ENCODE data around the gene CTNNBL1.

Gene CTNNBL1

DNA sequence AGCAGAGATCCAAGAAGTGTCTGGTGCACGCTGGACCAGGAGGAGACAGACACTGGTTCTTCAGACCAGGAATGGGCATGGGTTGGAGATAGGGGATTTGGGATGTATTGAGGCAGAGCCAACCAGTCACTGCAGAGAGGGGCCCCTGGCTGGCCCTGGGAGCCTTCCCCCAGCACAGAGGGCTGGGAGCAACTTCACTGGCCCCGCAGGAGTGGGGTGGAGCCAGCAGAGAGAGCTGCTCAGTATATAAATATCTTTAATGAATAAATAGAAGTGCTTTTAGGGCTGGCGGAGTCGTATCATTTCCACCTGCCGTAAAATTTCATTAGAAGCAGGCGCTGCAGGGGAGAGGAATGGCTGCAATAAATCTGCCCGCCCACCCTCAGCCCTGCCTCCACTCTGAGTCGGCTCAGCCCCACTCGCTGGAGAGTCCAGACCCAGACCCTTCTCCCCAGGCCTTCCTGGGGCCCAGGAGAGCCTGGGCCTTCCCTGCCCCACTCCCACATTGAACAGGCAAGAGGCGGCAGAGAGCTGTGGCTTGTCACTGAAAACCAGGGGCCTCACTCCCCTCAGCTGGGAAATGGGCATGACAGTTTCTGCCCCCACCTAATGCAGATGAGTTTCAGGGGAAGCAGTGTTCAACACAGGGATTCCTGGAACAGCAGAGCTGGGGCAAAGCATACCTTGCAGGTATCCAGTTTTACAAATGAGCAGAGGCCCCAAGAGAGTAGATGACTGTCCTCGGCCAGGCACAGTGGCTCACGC lies 185.2 kb downstream of the CTNNBL1 start:
- DNase-seq (ENCODE audit: low spot score): no peak

DNA sequence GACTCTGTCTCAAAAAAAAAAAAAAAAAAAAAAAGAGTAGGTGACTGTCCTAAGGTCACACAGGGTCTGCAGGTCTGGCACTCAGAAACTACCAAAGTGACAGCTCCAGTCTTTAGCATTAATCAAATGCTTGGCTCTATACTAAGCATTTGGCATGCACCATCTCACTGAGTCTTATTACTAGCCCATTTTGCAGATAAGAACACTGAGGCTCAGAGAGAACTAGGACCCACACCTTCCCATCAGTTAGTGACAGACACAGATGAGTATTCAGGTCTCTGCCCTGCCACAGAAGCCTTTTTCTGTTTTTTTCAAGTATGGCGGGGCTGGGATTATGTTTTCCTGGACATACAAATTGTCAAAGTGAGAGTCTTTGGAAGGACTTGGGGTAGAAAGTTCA lies 186.0 kb downstream of the CTNNBL1 start:
- DNase-seq (ENCODE audit: low spot score): no peak

DNA sequence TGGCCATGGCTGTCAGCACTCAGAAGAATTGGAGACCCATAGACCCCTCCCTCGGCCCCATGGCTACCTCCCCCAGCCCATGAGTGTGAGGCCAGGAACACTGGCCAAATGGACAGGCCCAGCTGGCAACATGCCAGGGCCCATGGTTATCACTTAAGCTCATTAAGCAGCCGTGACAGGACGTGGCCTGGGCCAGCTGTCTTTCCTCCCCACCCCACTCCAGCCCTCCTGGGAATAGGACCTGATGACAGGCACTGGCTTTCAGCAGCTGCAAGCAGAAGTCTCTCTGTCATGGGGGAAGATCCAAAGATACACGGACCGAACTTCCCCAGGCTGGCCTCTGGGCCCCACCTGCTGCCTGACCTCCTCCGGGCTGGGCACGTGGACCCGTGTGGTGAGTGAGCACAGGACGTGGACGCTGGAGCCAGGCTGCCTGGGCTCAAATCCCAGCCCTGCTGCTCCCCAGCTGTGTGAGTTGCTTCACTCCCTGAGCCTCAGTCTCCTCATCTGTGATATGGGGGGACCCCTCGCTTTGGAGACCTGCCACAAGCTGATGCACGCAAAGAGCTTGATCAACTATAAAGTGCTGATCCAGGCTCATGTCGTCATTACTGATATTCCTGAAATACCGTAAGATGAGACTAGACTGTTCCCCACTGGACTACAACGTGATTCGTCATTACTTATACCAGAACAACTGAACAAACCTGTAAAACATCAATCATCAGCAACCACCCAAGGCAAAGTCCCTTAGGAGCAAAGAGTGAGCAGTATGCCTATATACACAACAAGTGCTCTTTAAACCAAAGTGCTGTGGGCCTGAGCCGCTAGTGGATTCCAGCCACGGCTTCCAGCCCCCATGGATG lies 187.1 kb downstream of the CTNNBL1 start:
- DNase-seq (ENCODE audit: low spot score): no peak

DNA sequence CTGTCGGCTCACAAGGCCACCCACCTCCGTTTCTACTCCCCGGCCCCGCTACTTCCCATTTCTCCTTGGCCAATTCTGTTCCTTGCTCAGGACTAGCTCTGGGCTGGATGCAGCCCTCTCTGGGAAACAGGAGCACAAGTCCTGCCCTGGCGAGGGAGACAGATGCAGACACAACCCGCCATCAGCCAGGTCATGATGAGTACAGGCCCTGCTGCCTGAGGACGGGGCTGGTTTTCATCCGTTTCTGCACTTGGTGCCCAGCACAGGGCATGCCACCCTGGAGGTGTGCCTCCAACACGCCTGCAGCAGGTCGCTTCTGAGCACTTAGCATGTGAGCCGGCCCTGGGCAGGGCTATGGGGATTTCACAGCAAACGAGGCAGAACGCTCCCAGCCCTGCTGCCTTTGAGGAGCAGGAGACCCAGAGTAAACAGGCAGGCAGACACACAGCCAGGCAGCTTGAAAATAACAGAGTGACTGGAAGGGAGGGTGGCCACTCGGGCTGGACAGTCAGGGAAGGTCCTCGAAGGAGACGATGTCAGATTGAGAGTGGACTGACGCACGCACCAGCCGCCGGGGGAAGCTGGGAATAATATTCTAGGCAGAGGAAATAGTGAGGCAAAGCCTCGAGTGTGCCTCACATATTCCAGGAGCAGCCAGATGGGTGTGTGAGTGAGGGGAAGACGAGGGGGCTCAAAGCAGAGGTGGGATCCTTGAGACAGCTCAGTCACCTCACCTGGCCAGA lies 187.9 kb downstream of the CTNNBL1 start:
- no peak for DNase-seq (ENCODE audit: low spot score)

DNA sequence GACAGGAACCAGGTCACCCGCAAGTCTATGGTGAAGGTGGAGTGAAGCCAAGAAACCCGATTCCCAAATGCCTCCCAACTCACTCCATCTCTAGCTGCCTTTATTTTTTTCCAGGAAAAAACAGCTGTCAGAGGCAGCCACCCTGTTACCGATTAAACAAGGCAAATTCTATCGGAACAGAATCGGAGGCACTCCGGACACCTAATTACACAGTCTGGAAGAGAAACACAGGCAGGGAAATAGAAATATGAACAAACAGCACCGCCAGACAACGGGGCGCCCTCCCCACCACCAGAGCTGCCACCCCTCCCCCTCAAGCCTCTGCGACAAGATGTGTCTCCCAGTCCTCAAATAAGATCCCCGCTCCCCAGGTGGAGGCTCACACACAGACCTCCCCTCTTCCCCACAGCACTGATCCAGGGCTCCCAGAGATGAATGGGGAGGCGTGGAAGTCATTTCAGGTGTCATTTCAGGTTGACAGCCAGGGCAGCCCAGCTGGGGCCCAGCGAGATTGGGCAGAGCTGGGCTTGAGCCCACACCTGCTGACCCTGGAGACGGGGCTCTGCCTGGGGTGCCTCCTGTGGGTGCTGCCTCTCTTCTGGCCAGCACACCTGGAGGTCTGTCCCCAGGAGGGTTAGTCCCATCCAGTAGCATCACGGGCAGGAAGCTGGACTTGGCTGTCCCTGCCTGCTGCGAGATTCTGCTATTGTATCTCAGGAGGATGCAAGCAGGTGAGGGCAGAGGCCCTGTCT lies 189.3 kb downstream of the CTNNBL1 start:
- DNase-seq (ENCODE audit: low spot score): no peak

DNA sequence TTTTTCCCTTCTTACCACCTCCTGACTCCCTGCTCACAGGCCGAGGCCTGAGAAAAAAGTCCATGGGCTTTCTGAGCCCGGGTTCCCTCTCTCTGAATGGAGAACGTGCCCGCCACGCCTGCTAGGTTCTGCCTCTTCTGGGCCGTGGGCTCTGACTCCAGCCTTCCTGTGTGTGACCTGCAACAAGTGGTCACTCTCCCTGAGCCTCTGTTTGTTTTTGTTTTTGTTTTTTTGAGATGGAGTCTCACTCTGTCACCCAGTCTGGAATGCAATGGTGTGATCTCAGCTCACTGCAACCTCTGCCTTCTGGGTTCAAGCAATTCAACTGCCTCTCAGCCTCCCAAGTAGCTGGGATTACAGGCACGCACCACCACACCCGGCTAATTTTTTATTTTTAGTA lies 191.2 kb downstream of the CTNNBL1 start:
- DNase-seq (ENCODE audit: low spot score): no peak

DNA sequence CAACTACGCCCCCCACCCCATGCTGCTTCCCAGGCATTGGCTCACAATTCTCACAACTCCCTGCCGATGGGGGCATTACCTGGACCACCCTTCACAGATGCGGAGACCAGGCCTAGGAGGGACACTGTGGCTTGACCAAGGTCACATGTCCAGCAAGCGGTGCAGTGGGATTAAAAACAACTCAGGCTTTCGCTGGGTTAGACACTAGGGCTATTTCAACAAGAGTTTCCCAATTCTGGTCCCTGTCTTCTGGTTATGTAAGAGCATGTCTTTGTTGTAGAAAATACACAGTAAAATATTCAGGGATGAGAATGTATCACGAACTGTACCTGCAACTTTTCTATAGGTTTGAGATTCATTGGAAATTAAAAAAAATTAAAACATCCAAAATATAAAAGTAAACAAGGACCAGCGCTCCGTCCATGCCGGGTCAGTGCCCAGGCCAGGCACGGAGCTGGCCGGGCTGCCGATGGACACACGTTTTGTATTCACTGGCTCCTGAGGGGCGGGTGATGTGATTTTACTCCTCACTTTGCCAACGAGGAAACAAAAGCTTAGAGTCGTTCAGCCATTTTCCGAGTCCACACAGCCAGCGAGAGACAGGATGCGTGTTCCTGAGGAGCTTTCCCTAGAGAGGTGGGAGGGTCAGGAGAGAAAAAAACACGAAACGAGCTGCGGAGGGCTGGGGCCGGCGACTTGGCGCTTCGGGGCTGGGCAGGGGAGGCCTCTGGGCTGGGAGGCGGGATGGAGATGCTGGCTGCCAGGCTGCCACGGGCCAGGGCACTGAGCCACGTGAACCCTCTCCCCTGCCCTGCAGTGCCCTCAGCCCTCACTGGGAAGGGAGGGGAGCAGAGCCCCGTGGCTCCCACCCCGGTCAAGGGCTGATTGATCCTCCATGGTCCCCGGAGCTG lies 192.0 kb downstream of the CTNNBL1 start:
- no peak for DNase-seq (ENCODE audit: low spot score)

DNA sequence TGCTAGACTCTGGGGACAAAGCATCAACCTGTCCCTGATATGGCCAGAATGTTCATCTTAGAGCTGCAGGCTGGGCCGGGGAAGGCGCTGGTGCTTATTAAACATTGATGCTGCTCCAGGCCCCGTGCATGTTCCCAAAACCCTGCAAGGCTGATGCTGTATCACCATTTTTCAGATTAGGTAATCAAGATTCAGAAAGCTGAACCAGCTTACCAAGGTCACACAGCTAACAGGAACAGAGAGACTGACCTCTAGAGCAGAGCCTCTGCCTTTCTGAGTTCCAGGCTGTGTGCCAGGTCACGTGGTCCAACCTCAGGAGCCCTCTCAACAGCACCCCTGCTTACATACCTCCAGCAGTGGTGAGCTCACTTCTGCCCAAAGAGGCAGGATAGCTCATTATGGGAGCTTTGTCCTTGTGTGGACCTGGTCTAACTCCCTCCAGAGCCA lies 193.0 kb downstream of the CTNNBL1 start:
- no peak for DNase-seq (ENCODE audit: low spot score)

DNA sequence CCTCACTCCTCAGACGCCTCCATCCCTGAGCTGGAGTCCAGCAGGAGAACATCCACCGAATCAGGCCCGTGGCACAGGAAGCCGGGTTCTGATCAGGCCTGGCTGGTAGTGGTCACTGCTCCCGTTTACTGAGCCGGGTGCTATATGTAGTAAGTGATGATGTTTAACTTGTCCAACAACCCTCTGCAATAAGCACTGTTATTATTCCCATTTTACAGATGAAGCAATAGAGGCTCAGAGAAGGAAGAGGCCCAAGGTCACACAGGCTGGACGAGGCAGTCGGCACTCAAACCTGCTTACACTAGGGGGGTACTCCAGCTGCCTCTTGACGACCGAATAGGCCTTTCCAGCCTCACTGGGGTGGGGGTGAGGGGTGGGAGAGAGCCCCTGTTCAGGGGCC lies 194.8 kb downstream of the CTNNBL1 start:
- no peak for DNase-seq (ENCODE audit: low spot score)

DNA sequence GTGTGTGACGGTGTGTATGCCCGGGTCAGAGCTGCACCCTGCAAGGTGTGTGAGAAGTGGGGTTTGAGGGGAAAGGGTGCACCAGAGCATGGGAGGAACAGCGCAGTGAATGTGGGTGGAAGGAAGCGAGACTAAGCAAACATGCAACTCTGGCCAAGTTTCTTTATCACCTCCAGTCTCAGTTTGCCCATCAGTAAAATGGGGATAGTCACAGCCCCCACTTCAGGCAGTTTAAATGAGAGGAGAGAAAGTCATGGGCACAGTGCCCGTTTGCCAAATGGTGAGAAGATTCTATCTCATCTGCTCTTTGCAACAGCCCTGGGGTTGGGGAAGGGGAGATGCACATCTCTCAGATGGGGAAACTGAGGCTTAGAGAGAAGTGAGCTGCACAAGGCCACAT lies 196.3 kb downstream of the CTNNBL1 start:
- DNase-seq (ENCODE audit: low spot score): no peak

DNA sequence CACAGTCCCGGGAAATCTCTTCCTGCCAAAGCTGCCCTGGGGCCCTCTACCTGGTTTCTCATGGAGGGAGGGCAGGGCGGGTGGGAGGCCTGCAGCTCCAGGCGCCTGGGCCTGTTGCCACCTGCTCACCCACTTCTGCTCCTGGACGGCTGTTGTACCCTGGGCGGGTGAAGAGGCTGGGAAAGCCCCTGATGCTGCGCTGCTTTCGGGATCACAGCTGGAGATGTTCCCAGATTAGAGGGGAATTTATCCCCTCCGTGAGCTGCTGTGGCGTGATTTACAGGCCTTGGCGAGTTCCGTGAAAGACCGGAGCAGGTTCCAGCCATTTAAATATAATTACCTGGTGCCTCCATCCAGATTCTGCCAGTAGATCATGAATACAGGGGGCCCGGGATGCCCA lies 196.8 kb downstream of the CTNNBL1 start:
- DNase-seq (ENCODE audit: low spot score): no peak

DNA sequence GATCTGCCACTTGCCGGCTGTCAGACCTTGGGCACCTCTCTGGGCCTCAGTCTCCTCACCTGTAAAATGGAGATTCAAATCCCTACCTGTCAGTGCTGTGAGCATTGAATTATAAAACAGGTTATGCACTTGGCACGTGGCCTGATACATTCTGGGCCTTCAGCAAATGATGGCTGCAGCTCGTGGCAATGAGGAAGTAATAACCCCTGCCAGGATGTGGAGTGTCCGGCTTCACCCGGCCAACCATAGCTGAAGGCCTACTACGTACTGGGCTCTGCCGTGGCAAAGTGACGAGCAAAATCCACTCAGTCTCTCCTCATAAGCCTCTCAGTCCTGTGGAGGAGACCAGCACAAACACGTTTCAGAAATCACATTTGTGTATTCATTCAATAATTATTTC lies 198.2 kb downstream of the CTNNBL1 start:
- no peak for DNase-seq (ENCODE audit: low spot score)

DNA sequence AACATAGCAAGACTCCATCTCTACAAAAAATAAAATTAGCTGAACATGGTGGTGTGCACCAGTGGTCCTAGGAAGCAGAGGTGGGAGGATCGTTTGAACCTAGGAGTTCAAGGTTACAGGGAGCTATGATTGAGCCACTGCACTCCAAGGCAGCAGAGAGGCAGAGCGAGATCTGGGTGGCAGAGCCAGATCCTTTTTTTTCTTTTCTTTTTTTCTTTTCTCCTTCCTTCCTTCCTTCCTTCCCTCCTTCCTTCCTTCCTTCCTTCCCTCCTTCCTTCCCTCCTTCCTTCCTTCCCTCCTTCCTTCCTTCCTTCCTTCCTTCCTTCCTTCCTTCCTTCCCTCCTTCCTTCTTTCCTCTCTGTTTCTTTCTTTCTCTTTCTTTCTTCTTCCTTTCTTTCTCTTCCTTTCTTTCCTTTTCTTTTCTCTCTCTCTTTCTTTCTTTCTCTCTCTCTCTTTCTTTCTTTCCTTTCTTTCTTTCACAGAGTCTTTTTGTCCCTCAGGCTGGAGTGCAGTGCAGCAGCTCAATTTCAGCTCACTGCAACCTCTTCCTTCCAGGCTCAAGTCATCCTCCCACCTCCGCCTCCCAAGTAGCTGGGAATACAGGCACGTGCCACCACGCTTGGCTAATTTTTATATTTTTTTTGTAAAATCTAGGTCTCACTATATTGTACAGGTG lies 199.9 kb downstream of the CTNNBL1 start:
- DNase-seq (ENCODE audit: low spot score): no peak

DNA sequence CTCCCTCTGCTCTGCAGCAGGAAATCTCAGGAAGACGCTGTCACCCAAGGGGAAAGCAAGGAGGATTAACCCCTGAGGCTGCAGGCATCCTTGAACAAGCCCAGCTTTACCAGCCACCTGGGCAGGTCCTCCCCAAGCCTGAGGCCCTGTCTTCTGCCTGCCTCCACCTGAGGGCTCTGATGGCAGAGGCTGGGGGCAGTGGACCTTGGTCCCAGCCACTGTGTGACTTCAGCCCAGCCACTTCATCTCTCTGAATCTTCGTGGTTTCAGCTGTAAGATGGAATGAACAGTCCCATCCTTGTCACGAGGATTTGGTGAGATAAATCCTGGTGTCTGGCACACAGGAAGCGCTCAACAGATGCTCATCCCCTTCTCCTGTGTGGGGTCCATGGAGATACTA lies 200.6 kb downstream of the CTNNBL1 start:
- no peak for DNase-seq (ENCODE audit: low spot score)

DNA sequence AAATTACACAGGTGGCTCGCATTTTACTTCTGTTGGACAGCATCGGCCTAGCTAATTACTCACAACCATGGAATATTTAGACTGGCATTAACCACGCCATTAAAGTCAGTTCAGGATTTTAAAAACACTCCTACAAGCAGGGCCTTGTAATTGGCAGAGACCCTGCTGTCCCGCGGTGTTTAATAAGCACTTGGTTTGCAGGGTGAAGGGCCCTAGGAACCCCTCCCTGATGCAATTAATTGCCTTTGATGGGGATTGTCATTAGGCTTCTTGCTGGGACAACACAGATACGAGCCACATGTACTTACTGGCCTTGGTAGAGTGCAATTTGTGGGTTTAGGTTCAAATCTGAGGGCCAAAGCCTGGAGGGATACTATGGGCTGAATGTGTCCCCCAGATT lies 201.3 kb downstream of the CTNNBL1 start:
- DNase-seq (ENCODE audit: low spot score): no peak

DNA sequence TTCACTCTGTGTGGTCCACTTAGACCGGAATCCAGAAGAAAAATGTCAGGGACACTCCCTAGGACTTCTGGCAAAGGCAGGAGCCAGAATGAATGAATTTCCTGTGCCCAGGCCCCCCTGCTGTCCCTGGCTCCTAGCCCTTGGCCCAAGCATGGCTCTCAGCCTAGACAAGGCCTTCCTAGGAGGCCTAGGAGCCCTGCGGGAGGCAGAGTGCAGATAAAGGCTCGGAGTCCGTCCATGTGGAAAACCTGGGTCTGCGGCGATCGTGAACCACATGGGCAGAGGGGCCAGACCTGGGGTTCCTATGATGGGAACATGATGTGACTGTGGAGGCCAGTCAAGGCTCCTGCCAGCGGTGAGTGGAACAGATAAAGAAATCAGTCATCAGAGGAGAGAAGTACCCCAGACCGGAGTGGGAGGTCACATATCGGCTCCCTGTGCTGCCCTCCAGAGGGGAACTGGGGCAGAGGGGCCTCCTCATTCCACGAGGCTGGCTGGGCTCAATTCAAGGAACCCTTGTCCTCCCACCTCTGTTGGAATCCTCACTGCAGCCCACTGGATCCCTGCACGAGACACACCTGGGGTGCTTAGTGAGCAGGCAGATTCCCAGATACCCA lies 203.2 kb downstream of the CTNNBL1 start:
- no peak for DNase-seq (ENCODE audit: low spot score)

DNA sequence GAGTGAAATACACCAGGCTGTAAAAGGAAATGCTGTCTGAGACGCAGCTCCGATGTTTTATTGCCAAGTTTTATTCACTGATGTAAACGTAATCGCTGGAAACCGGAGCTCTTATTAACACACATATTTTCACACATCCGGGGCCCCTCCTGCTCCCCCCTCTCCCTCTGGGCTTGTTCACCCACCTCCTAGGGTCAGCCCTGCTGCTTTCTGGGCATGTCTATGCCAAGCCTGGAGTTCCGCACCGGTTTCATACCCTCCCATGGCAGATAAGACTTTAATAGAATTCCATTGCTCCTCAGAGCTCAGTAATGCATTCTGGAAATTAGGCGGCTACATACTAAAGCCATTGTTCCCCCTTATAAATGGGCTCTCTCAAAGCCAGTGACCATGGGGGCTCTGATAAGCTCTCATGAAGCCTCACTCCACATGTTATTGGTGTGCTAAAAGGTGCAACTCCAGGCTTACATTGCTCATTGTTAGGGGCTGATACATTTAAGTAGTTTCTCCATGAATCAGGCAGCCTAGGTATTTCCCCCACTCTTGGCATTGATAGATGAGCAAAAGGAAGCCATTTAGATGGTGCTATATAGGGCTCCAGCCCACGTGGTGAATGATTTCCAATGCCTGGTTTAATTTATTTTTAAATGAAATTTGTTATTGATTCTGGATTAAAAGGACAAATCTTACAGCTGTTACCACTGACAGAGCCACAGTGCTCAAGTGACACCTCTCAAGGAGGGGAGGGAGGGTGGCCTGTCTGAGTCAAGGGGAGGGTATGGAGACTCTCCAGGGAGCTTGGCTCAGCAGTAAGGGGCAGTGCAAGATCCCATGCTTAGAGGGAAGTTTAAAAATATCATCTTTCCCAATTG lies 204.6 kb downstream of the CTNNBL1 start:
- DNase-seq (ENCODE audit: low spot score): no peak

DNA sequence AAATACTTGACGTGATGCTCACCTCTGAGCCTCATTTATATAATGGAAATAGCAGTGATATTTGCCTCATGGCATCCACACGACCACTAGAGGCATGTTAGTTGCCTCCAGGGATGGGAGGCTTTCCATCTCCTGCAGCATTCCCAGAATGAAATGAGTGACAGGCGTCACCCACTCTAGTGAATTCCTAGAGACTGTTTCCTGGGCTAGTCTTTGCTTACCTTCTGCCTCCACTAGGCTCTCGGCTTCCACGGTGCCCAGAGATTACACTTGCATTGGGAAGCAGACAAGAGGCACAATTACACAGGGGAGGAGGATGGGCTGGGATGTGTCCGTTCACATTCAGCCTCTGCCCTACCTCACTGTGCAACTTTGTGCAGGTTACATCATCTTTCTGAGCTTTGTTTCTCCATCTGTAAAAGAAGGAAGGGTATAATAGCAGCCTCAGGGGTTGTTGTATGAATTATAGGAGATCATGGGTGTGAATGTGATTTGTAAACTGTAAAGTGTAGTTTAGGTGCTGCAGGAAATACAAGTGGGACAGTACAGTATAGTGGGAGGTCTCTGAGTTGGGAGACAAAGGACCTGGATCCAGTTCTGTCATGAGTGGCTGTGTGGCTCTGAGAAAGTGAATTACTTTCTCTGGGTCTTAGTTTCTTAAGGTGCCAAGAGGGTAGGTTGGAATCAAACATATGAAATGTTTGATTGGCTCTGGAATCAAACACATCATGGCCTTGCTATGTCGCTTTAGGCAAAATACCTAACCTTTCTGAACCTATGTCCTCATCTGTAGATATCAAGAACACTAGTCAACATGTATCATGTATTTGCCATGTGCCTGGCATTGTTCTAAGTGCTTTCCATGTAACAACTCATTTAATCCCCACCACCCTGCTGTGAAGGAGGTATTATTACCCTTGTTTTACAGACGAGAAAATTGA lies 205.5 kb downstream of the CTNNBL1 start:
- no peak for DNase-seq (ENCODE audit: low spot score)

All from Ammon's horn (tissue), 1 donor.